ENCODE results near the gene MASP1.

Gene MASP1

GRCh38 chr3:187295316-187296034 lies 3.9 kb upstream of the MASP1 start:
- no peak for FAIRE-seq
- DNase-seq (ENCODE audit: insufficient read length, low spot score), result no peak
- TF ChIP-seq CTCF (IDR thresholded peaks at IDR 0.05; ENCODE audit: insufficient read depth, missing control alignments), result no peak

GRCh38 chr3:187293516-187294430 lies 2.2 kb upstream of the MASP1 start:
- FAIRE-seq (no peak), DNase-seq (ENCODE audit: insufficient read length, low spot score) (no peak)
- TF ChIP-seq CTCF (IDR thresholded peaks at IDR 0.05; ENCODE audit: insufficient read depth, missing control alignments), result no peak

GRCh38 chr3:187292631-187293515 lies 1.3 kb upstream of the MASP1 start:
- no peak for DNase-seq (ENCODE audit: insufficient read length, low spot score)
- no peak for FAIRE-seq
- no peak for TF ChIP-seq CTCF (IDR thresholded peaks at IDR 0.05; ENCODE audit: insufficient read depth, missing control alignments)

GRCh38 chr3:187292181-187292580 lies 644 bp upstream of the MASP1 start:
- DNase-seq (ENCODE audit: insufficient read length, low spot score) (no peak), FAIRE-seq (no peak)
- no peak for TF ChIP-seq CTCF (IDR thresholded peaks at IDR 0.05; ENCODE audit: insufficient read depth, missing control alignments)

GRCh38 chr3:187291001-187291511 lies 481 bp downstream of the MASP1 start:
- no peak for DNase-seq (ENCODE audit: insufficient read length, low spot score)
- no peak for FAIRE-seq
- no peak for TF ChIP-seq CTCF (IDR thresholded peaks at IDR 0.05; ENCODE audit: insufficient read depth, missing control alignments)

- DNase-seq (ENCODE audit: insufficient read length, low spot score) (no peak), FAIRE-seq (no peak)
- no peak for TF ChIP-seq CTCF (IDR thresholded peaks at IDR 0.05; ENCODE audit: insufficient read depth, missing control alignments)
Observed at GRCh38 chr3:187290503-187290902, 1.0 kb downstream of the MASP1 start.

Measured in D721Med (cell line).